Adrenal gland (tissue), 5 donors: ENCODE results near the gene NFILZ.
A peak's percentile ranks its signal among the peaks of the same experiment; 100 is the strongest.

Source experiments
- CTCF ChIP-seq, 6 experiments: fragments of 450-650 bp in 4 of 6; fragments of 200-600 bp in 2 of 6; sonication (generic) in 1 of 6; IDR thresholded peaks; 1 replicate in 5 of 6; 2 replicates in 1 of 6; pipeline versions ENCODE4 v1.5.1 to v1.8.0; 2016 to 2021; ENCODE audit warnings: antibody characterized with exemption in 6 of 6, mild to moderate bottlenecking in 2 of 6, moderate library complexity in 1 of 6
- POLR2A ChIP-seq, 2 donors: fragments of 450-650 bp; IDR thresholded peaks; one replicate each; pipeline ENCODE4 v1.6.1; 2017; ENCODE audit warnings: antibody characterized with exemption in 2 of 2, mild to moderate bottlenecking in 2 of 2, moderate library complexity in 1 of 2
- donor health status: DM: no; HTN: no; CAD: no.

DNA sequence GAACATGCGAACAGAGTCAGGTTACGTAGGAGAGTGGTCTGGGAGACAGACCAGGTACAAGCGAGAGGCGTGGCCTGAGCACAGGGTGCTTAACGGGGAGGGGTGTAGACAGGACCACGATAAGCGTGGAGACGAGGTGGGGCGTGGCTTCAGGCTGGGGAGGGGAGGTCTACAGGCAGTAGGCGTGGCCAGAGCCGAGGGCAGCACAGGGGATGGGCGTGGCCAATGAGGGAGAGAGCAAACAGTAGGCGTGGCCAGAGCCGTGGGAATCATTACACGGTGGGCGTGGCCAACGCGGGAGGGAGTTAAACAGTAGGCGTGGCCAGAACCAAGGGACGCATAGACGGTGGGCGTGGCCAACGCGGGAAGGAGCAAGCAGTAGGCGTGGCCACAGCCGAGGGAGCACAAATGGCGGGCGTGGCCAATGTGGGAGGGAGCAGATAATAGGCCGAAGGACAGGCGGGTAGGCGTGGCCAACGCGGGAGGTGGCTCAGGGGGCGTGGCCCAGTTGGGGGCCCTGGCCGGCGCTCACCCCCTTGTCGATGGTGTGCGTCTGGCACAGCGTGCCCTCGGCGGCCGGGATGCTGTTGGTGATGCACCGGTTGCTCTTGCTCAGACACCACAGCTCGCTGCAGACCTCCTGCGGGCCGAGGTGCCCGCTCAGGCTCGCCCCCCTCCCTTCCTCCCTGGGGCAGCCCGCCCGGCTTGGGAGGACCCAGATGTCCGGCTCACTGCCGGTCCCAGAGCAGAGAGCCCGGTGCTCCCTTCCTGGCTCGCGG, 38.0 kb upstream of the NFILZ start:
- TF ChIP-seq CTCF (IDR thresholded peaks at IDR 0.05) (no peak), POLR2A (IDR thresholded peaks at IDR 0.05) (peak in 1 of 2 donors; percentile 21)
